ENCODE results near the gene SERPINI2. TPM values are rescaled to one million over a fixed set of nuclear protein-coding genes. Genes with fewer than 3 reads are reported as not detected.

SERPINI2 gene
- total RNA-seq, 1 donor from 2014 or later: 0.70 TPM

- Mint-ChIP-seq H3K9me3 (no peaks in the 10 kb centered on the region), H3K4me3 (no peak overlapping the region), H3K36me3 (no peaks in the 10 kb centered on the region), H3K27ac (no peak overlapping the region), H3K4me1 (ENCODE audit: unreplicated experiment) (no peaks in the 10 kb centered on the region), H3K27me3 (no peaks in the 10 kb centered on the region)
- no peak for DNase-seq (ENCODE audit: extremely low spot score, unreplicated experiment)
- no peak for TF ChIP-seq CTCF (conservative IDR thresholded peaks at IDR 0.05)
Observed at GRCh38 chr3:167501941-167502340, 28.1 kb upstream of the SERPINI2 start.

GRCh38 chr3:167497903-167498302 lies 24.1 kb upstream of the SERPINI2 start:
- H3K36me3 Mint-ChIP-seq: no peaks in the 10 kb centered on the region

DNA sequence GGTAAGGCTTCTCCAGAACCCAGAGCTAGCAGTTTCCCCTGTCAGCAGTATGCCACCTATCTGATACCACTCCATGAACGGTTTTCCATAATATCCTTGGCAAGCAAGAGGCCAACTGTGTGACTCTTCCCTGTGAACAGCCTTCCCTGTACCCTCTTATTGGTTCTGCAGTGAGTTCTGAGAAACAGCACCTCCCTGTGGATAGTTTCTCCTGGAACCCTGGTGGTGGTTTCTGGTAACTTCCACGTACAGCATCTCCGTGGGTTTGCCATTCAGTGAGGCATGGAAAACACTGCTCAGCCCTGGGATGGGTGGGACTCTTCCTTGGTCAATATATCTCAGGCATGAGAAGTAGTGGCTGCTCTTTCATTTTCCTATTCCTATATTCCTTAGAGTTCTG lies 19.4 kb upstream of the SERPINI2 start:
- H3K27ac Mint-ChIP-seq: no peak overlapping the region
- peak; percentile 57 for TF ChIP-seq CTCF (conservative IDR thresholded peaks at IDR 0.05)
- no peaks in the 10 kb centered on the region for H3K36me3 Mint-ChIP-seq
- no peak for DNase-seq (ENCODE audit: extremely low spot score, unreplicated experiment)
- no peaks in the 10 kb centered on the region for H3K27me3 Mint-ChIP-seq
- no peaks in the 10 kb centered on the region for H3K4me1 Mint-ChIP-seq (ENCODE audit: unreplicated experiment)
- no peaks in the 10 kb centered on the region for H3K9me3 Mint-ChIP-seq
- H3K4me3 Mint-ChIP-seq: no peak overlapping the region

More at GRCh38 chr3:167497903-167498302, 24.1 kb upstream of the SERPINI2 start:
- DNase-seq (ENCODE audit: extremely low spot score, unreplicated experiment): no peak
- Mint-ChIP-seq H3K27ac (no peak overlapping the region), H3K4me1 (ENCODE audit: unreplicated experiment) (no peaks in the 10 kb centered on the region), H3K27me3 (no peaks in the 10 kb centered on the region), H3K4me3 (no peak overlapping the region), H3K9me3 (no peaks in the 10 kb centered on the region)
- TF ChIP-seq CTCF (conservative IDR thresholded peaks at IDR 0.05): no peak

DNA sequence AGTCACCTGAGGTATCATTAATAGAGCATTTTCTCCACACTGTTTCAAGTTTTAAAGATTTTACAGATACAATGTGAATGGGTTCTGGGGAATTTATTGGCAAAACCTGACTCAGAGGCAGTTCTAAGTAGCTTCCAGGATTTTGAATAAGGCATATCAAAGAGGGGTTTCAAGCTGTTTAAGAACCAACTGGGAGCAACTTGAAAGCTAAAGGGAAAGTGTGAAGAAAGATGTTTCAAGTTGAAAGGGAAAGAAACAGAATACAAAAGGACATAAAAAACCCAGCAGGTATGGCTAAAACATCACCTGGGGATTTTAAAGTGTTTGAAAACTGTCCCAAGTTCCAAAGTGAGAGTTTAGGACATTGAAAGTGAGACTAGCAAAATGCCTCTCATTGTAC lies 17.8 kb upstream of the SERPINI2 start:
- H3K27ac Mint-ChIP-seq: no peak overlapping the region
- H3K36me3 Mint-ChIP-seq: no peaks in the 10 kb centered on the region
- H3K4me1 Mint-ChIP-seq (ENCODE audit: unreplicated experiment): no peaks in the 10 kb centered on the region
- DNase-seq (ENCODE audit: extremely low spot score, unreplicated experiment): no peak
- no peak overlapping the region for H3K4me3 Mint-ChIP-seq
- no peaks in the 10 kb centered on the region for H3K27me3 Mint-ChIP-seq
- no peak for TF ChIP-seq CTCF (conservative IDR thresholded peaks at IDR 0.05)
- no peaks in the 10 kb centered on the region for H3K9me3 Mint-ChIP-seq

DNA sequence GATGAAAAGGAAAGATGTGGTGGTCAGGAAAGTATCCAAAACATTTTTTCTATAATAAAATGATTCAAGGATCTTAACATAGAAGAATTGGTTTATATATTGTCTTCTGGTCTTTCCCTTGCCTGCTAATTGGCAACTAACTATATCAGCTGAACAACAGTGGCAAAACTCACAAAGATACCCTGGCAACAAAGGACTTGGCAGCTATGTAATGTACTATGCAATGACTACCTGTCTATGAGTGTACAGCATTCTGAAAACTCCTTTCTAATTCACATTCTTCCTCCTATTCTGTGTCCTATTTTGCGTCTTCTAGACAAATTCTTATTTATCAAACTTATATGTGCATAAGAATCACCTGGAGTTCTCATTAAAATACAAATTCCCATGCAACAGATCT lies 15.7 kb upstream of the SERPINI2 start:
- no peak overlapping the region for H3K4me3 Mint-ChIP-seq
- DNase-seq (ENCODE audit: extremely low spot score, unreplicated experiment): no peak
- no peaks in the 10 kb centered on the region for H3K9me3 Mint-ChIP-seq
- H3K36me3 Mint-ChIP-seq: no peaks in the 10 kb centered on the region
- no peaks in the 10 kb centered on the region for H3K4me1 Mint-ChIP-seq (ENCODE audit: unreplicated experiment)
- H3K27ac Mint-ChIP-seq: no peak overlapping the region
- no peaks in the 10 kb centered on the region for H3K27me3 Mint-ChIP-seq
- no peak for TF ChIP-seq CTCF (conservative IDR thresholded peaks at IDR 0.05)

DNA sequence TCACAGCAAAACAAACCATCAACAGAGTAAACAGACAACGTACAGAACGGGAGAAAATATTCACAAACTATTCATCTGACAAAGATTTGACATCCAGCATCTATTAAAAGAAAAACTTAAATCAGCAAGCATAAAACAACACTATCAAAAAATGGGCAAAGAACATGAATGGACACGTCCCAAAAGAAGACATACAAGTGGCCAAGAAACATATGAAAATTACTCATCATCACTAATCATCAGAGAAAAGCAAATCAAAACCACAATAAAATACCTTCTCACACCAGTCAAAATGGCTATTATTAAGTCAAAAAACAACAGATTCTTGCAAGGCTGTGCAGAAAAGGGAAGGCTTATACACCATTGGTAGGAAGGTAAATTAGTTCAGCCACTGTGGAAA lies 13.7 kb upstream of the SERPINI2 start:
- Mint-ChIP-seq H3K36me3 (no peaks in the 10 kb centered on the region), H3K9me3 (no peaks in the 10 kb centered on the region), H3K27me3 (no peaks in the 10 kb centered on the region), H3K4me1 (ENCODE audit: unreplicated experiment) (no peaks in the 10 kb centered on the region), H3K27ac (no peak overlapping the region), H3K4me3 (no peak overlapping the region)
- no peak for TF ChIP-seq CTCF (conservative IDR thresholded peaks at IDR 0.05)
- DNase-seq (ENCODE audit: extremely low spot score, unreplicated experiment): no peak

Data from type B pancreatic cell (in vitro differentiated cells).